ENCODE results near the gene GLRX3. TPM values are rescaled to one million over a fixed set of nuclear protein-coding genes. Genes with fewer than 3 reads are reported as not detected.
A peak's percentile ranks its signal among the peaks of the same experiment; 100 is the strongest.
"Not testable (repeated sequence)": the region's sequence is repeated elsewhere in the genome, so short reads cannot be mapped to it uniquely, and the experiment has no call there.

Gene GLRX3
- total RNA-seq, 2 donors from 2014 or later, result 41.6 to 43.1 TPM

DNA sequence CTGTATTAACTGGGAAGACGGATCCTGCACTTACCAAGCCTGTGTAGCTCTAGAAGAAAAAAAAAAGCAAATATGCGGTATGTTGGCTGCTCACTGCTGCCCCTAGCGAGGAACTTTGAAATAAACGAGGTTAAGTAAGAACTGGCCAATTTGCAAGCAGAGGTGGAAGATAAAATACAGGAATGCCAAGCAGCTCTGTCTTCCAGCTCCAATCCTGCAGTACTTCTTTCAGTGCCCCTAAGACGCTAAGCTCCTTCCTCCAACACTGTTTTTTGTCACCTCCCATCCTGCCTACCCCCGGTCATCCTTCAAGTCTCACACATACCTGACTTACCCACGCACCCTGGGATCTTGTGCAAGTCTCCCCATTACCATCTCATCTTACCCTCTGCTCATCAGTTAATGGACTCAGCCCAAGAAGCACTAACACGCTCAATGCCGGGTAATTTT is 26.4 kb upstream of the GLRX3 start:
- H3K27me3 ChIP-seq (replicated peaks; ENCODE audit: insufficient read depth), result no peaks in the 10 kb centered on the region
- H3K27ac ChIP-seq, result peak overlapping the region; percentile 77 to 89
- peaks cover 12 to 28% of the 10 kb centered on the region in 2 donors for H3K4me1 ChIP-seq (ENCODE audit: control insufficient read depth in 1 of 2, low read depth in 2 of 2)
- TF ChIP-seq, protein P1, sequence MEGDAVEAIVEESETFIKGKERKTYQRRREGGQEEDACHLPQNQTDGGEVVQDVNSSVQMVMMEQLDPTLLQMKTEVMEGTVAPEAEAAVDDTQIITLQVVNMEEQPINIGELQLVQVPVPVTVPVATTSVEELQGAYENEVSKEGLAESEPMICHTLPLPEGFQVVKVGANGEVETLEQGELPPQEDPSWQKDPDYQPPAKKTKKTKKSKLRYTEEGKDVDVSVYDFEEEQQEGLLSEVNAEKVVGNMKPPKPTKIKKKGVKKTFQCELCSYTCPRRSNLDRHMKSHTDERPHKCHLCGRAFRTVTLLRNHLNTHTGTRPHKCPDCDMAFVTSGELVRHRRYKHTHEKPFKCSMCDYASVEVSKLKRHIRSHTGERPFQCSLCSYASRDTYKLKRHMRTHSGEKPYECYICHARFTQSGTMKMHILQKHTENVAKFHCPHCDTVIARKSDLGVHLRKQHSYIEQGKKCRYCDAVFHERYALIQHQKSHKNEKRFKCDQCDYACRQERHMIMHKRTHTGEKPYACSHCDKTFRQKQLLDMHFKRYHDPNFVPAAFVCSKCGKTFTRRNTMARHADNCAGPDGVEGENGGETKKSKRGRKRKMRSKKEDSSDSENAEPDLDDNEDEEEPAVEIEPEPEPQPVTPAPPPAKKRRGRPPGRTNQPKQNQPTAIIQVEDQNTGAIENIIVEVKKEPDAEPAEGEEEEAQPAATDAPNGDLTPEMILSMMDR (IDR thresholded peaks at IDR 0.05), result peak; percentile 86
- no peaks in the 10 kb centered on the region for H3K9me3 ChIP-seq
- H3K4me3 ChIP-seq, result peak overlapping the region; percentile 81
- H3K36me3 ChIP-seq, result no peaks in the 10 kb centered on the region
- ATAC-seq (ENCODE audit: insufficient number of reproducible peaks, low FRiP score, low read depth) (no peak), DNase-seq (ENCODE audit: low spot score) (peak; percentile 56)

GRCh38 chr10:130110246-130111112 is 25.7 kb upstream of the GLRX3 start, which contains the start of gene C10orf143:
C10orf143 (minus strand) TSS chr10:130110830; CDS start chr10:130110772, 58 bp downstream.
- DNase-seq (ENCODE audit: low spot score) (peak; percentile 94), ATAC-seq (ENCODE audit: insufficient number of reproducible peaks, low FRiP score, low read depth) (peak; percentile 95)
- H3K27me3 ChIP-seq (replicated peaks; ENCODE audit: insufficient read depth), result no peaks in the 10 kb centered on the region
- peaks cover 12 to 28% of the 10 kb centered on the region in 2 donors for H3K4me1 ChIP-seq (ENCODE audit: control insufficient read depth in 1 of 2, low read depth in 2 of 2)
- TF ChIP-seq, protein P1 (IDR thresholded peaks at IDR 0.05), result no peak
- H3K27ac ChIP-seq, result peak within 1 kb of the TSS; percentile 77 to 89
- H3K9me3 ChIP-seq, result no peaks in the 10 kb centered on the region
- no peaks in the 10 kb centered on the region for H3K36me3 ChIP-seq
- H3K4me3 ChIP-seq, result peak within 1 kb of the TSS; percentile 81

DNA sequence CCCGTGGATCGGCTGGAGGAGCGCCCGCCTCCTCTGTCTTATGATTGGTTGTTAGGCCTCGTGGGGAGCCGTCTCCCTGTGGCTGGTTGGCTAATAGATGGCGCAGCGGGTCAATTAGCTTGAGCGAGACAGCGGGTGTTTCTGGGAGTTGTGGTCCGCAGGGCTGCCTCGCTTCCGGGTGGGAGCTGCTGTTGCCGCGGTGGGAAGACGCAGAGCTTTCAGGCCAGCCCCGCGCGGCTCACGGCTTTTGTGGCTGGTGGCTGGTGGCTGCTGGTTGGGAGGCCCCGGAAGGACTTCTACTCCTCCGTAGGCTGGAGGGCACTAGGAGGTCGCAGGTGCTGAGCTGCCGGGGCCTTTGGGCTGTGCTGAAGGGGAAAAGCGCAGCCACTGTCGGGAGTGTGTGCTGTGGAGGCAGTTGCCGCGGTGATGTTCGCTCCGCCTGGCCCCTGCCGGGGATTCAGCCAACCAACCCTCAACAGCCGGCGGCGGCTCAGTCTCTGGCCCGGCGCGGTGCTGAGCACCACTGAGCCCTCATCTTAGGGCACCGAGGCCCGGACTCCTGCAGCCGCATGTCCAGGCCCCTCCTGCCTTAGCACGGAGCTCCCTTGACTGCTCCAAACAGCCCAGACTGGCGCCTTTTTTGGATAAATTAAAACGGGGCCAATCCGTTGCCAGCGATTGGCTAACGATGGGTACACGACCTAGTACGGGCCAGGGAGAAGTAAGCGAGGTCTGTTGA is 24.9 kb upstream of the GLRX3 start:
- TF ChIP-seq, protein P1 (IDR thresholded peaks at IDR 0.05), result no peak
- H3K4me1 ChIP-seq (ENCODE audit: control insufficient read depth in 1 of 2, low read depth in 2 of 2), result peaks cover 12 to 28% of the 10 kb centered on the region in 2 donors

DNA sequence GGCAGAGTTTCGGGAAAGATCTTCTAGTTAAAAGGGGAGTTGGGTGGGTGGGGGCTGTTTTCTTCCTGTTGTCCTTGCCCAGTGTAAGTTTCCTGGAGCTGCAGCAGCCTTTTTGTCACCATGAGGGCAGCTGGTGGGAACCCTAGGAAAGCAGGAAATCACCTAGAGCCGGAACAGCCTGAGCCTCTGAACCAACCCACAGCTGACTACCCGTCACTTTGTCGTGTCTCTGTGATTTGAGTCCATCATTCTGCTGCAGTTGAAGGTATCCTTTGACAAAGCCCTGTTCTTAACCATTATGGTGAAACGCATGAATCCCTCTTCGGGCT is 24.4 kb upstream of the GLRX3 start:
- TF ChIP-seq, protein P1 (IDR thresholded peaks at IDR 0.05), result no peak
- H3K36me3 ChIP-seq, result no peaks in the 10 kb centered on the region
- DNase-seq (ENCODE audit: low spot score) (no peak), ATAC-seq (ENCODE audit: insufficient number of reproducible peaks, low FRiP score, low read depth) (no peak)
- peaks cover 12 to 28% of the 10 kb centered on the region in 2 donors for H3K4me1 ChIP-seq (ENCODE audit: control insufficient read depth in 1 of 2, low read depth in 2 of 2)
- no peaks in the 10 kb centered on the region for H3K9me3 ChIP-seq
- peak overlapping the region; percentile 81 for H3K4me3 ChIP-seq
- peak overlapping the region; percentile 77 to 89 for H3K27ac ChIP-seq
- H3K27me3 ChIP-seq (replicated peaks; ENCODE audit: insufficient read depth), result no peaks in the 10 kb centered on the region

More for the DNA sequence above, 24.9 kb upstream of the GLRX3 start:
- ATAC-seq (ENCODE audit: insufficient number of reproducible peaks, low FRiP score, low read depth) (peak; percentile 93), DNase-seq (ENCODE audit: low spot score) (peak; percentile 98)
- Histone ChIP-seq H3K27ac (peak overlapping the region; percentile 77 to 89), H3K4me3 (peak overlapping the region; percentile 81), H3K27me3 (replicated peaks; ENCODE audit: insufficient read depth) (no peaks in the 10 kb centered on the region), H3K36me3 (no peaks in the 10 kb centered on the region), H3K9me3 (no peaks in the 10 kb centered on the region)

DNA sequence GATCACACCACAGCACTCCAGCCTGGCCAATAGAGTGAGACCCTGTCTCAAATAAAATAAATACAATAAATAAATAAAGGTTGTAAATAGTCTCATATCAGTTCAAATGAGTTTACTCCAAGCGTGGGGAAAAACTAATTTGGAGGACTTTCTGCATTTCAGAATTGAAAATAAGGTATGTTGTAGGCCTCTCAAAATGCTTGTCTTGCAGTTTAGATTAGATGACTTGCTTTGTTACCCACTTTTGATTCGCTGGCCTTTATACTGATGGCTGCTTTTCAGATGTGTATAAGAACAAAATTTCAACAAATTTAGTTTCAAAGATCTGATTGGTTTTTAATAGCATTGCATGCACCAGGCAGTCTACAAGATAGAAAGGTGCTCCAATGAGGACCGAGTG is 23.4 kb upstream of the GLRX3 start:
- Histone ChIP-seq H3K4me1 (ENCODE audit: control insufficient read depth in 1 of 2, low read depth in 2 of 2) (peaks cover 12 to 28% of the 10 kb centered on the region in 2 donors), H3K27me3 (replicated peaks; ENCODE audit: insufficient read depth) (no peaks in the 10 kb centered on the region), H3K27ac (no peak overlapping the region), H3K4me3 (no peak overlapping the region), H3K9me3 (peaks cover 6% of the 10 kb centered on the region), H3K36me3 (no peaks in the 10 kb centered on the region)
- TF ChIP-seq, protein P1 (IDR thresholded peaks at IDR 0.05), result no peak
- no peak for ATAC-seq (ENCODE audit: insufficient number of reproducible peaks, low FRiP score, low read depth)
- no peak for DNase-seq (ENCODE audit: low spot score)

DNA sequence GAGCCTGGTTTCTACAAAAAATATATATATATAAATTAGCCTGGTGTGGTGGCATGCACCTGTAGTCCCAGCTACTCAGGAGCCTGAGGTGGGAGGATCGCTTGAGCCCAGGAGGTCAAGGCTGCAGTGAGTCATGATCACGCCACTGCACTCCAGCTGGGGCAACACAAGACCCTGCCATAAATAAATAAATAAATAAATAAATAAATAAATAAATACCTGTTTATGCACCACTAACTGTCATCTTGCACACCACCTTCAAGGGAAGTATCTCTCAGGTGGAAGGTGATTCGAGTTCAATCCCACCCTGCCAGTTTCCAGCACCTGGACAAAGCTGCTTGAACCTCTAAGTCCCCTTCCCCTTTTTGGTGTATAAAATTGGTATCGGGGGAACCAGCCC is 19.2 kb upstream of the GLRX3 start:
- H3K9me3 ChIP-seq; H3K4me3 ChIP-seq; ATAC-seq (ENCODE audit: insufficient number of reproducible peaks, low FRiP score, low read depth); H3K36me3 ChIP-seq; H3K27me3 ChIP-seq (replicated peaks; ENCODE audit: insufficient read depth); DNase-seq (ENCODE audit: low spot score); H3K27ac ChIP-seq: not testable (repeated sequence)
- H3K4me1 ChIP-seq (ENCODE audit: control insufficient read depth in 1 of 2, low read depth in 2 of 2), result peaks cover 3 to 14% of the 10 kb centered on the region in 2 donors

DNA sequence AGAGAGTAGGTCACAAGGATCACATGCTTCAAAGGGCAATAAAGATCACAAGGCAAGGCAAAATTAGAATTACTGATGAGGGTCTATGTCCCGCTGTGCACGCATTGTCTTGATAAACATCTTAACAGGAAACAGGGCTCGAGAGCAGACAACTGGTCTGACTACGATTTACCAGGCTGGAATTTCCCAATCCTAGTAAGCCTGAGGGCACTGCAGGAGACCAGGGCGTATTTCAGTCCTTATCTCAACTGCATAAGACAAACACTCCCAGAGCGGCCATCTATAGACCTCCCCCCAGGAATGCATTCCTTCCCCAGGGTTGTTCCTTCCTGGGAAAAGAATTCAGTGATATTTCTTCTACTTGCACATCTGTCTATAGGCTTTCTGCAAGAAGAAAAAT is 18.7 kb upstream of the GLRX3 start:
- not testable (repeated sequence) for H3K4me1 ChIP-seq (ENCODE audit: control insufficient read depth in 1 of 2, low read depth in 2 of 2); H3K36me3 ChIP-seq; H3K27ac ChIP-seq; ATAC-seq (ENCODE audit: insufficient number of reproducible peaks, low FRiP score, low read depth); H3K4me3 ChIP-seq; H3K9me3 ChIP-seq; H3K27me3 ChIP-seq (replicated peaks; ENCODE audit: insufficient read depth); DNase-seq (ENCODE audit: low spot score)
